TTC549 (cell line): ENCODE results near the gene ZNF835.

ENCODE experiments used
- FAIRE-seq: peaks from 2 replicates; lab custom pipeline; 2012; peaks lifted over from hg19 to GRCh38; lab: Jason Lieb, UNC

Gene ZNF835

GRCh38 chr19:56663931-56664500 is 7.5 kb downstream of the ZNF835 start:
- FAIRE-seq: no peak

GRCh38 chr19:56661248-56661647 is 10.3 kb downstream of the ZNF835 start:
- no peak for FAIRE-seq

- FAIRE-seq: no peak
Measured at GRCh38 chr19:56660381-56661107, 11.0 kb downstream of the ZNF835 start.

- FAIRE-seq: no peak
Measured at GRCh38 chr19:56654151-56654550, 17.4 kb downstream of the ZNF835 start.

GRCh38 chr19:56643460-56643955 is 28.0 kb downstream of the ZNF835 start:
- no peak for FAIRE-seq

GRCh38 chr19:56642711-56643459 is 28.7 kb downstream of the ZNF835 start, which contains the start of gene SMIM17:
SMIM17 (plus strand) TSS chr19:56643159; CDS start chr19:56645668, 2,509 bp downstream.
- FAIRE-seq: no peak

- FAIRE-seq: no peak
Measured at GRCh38 chr19:56639217-56639616, 32.3 kb downstream of the ZNF835 start.

GRCh38 chr19:56637976-56638555 is 33.5 kb downstream of the ZNF835 start:
- FAIRE-seq: no peak

GRCh38 chr19:56633021-56633420 is 38.5 kb downstream of the ZNF835 start:
- FAIRE-seq: no peak

- no peak for FAIRE-seq
Measured at GRCh38 chr19:56625708-56626107, 45.8 kb downstream of the ZNF835 start.

- FAIRE-seq: no peak
Measured at GRCh38 chr19:56623006-56623405, 48.6 kb downstream of the ZNF835 start.

GRCh38 chr19:56622374-56622773 is 49.2 kb downstream of the ZNF835 start:
- no peak for FAIRE-seq

- FAIRE-seq: no peak
Measured at GRCh38 chr19:56619121-56619520, 52.4 kb downstream of the ZNF835 start.

- no peak for FAIRE-seq
Measured at GRCh38 chr19:56617531-56617930, 54.0 kb downstream of the ZNF835 start.

GRCh38 chr19:56613639-56614038 is 57.9 kb downstream of the ZNF835 start:
- FAIRE-seq: no peak

GRCh38 chr19:56612737-56613136 is 58.8 kb downstream of the ZNF835 start:
- FAIRE-seq: no peak
